Measurements from ENCODE around the gene DCK.
"Not testable (repeated sequence)": the region's sequence is repeated elsewhere in the genome, so short reads cannot be mapped to it uniquely, and the experiment has no call there.

DCK gene

GRCh38 chr4:71059573-71059972 lies 66.1 kb downstream of the DCK start:
- not testable (repeated sequence) for DNase-seq (ENCODE audit: low read depth in 2 of 3, low spot score in 2 of 3)

DNA sequence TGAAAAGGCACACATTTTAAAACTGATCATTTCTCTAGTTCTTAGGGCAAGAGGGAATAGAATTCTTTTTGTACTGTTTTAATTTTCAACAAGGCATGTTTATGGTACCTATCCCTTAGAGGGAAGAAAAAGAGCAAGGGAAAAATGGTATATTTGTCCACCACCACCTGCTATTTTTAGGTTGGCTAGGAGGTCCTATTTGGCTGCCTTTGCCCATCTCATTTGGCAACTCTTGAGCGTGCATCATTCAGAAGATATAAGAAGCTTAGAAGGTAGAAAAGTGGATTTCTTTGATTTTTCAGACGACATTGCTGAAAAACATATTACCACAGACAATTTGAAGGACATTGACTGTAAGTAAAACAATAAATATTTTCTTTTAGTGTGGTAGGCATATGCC lies 69.0 kb downstream of the DCK start:
- DNase-seq (ENCODE audit: low read depth in 2 of 3, low spot score in 2 of 3): no peak

GRCh38 chr4:71063711-71064110 lies 70.3 kb downstream of the DCK start:
- DNase-seq (ENCODE audit: low read depth in 2 of 3, low spot score in 2 of 3): no peak

DNA sequence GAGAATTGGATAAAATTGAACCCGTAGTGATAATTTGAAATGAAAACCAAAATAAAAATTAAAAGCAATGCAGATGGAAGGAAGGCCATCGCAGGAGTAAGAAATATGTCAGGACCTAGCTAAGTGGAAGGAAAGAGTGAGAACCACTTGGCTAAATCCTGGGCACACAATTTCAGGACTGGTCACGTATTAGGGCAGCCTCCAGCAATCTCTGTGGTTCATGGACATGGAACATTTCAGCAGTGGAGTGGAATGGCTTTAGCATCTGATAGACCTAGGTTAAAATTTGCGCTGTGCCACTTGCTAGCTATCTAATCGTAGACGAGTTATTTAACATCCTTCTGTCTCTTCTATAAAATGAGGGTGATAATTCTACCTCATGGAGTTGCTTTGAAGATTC lies 71.1 kb downstream of the DCK start:
- DNase-seq (ENCODE audit: low read depth in 2 of 3, low spot score in 2 of 3): no peak

DNA sequence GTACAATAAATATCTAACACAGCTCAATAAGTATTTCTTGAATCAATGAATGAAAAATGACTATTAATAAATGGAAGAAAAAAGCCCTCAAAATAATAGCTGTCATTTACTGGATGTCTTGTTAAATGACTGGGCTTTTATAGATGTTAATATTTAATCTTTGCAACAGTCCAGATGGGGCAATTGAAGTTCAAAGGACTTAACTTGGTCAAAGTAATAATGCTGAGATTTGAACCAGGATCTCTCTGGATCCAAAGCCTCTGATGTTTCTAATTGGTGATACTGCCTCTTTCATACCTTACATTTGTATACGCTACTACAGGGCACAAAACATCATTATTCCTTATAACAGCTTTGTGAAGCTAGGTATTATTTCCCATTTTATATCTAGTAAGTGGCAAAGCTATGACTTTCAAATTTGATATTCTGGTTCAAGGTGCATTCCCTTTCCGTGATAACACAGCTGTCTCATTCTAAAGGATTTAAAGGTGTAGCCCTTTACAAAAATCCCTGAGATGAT lies 72.6 kb downstream of the DCK start:
- no peak for DNase-seq (ENCODE audit: low read depth in 2 of 3, low spot score in 2 of 3)

- no peak for DNase-seq (ENCODE audit: low read depth in 2 of 3, low spot score in 2 of 3)
Measured at GRCh38 chr4:71066737-71067716, 73.6 kb downstream of the DCK start.

DNA sequence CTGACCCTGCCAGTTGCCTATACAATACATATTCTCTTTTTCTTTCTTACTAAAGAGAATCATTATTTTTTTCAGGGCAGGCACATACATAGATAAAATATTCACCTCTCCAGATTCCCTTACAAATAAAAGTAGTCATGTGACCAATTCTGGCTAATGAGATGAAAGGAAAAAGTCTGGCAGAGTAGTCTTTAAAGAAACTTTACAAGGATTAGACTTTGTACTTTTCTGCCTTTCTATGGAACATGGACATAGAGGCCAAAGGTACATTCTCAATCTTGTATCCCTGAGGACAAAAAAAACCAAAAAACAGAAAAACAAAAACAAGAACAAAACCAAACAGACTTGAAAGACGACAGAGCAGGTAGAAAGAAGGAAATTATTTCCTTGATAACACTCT lies 75.6 kb downstream of the DCK start:
- DNase-seq (ENCODE audit: low read depth in 2 of 3, low spot score in 2 of 3): no peak

DNA sequence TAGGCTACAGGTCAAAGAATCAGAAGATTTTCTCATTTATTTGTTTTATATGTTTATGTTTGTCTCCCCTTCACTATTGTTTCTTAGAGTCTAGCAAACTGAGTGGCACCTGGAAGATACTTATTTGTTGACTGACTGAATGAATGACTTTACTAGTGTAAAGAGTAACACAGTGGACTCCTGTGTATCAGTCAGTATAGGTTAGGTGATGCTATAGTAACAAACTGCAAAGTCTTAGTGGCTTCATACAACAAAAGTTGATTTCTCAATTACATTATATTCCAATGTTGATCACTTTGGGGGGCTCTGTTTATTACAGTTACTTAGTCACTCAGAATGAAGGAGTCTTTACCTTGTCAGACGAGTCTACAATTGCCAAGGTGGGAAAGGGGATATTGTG lies 76.6 kb downstream of the DCK start:
- no peak for DNase-seq (ENCODE audit: low read depth in 2 of 3, low spot score in 2 of 3)

DNA sequence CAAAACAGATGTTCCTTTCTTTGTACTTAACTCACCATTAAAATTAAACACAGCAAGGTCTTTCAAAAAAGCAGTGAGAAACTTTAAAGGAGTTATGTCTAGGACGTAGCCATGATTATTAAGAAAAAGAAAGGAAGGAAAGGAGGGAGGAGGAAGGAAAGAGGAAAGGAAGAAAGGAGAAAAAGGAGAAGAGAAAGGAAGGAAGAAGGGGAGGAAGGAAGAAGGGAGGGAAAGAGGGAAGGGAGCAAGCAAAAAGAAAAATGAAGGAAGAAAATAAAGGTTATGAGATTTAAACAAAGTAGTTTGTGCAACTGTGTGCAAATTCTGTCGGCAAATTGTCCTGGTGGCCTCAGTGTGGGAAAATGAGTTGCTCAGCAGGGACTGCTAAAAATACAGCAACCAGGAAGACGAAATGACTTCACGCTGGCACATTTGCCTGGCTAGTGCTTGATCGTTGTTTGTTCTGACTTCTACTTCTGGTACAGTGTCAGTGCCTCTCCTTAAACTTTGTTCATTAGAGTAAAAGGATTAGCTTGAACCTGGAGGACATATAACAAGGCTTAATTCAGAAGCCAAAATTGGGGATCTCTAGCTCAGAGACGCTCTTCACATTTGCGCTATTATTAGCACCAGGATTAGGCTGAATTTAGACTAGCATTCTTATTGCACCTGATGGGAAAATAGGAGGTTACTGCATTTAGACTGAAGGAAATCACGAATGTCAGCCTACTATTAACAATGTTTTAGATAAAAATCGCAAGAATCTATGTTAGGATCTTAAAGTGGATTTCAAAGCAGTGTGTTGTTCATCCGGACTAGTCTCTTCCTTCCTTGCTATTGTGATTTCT lies 81.2 kb downstream of the DCK start:
- DNase-seq (ENCODE audit: low read depth in 2 of 3, low spot score in 2 of 3): no peak

Measured in activated CD8-positive, alpha-beta memory T cell treated with anti-CD3 and anti-CD28 coated beads for 48 hours (primary cell).